Iris pigment epithelial cell (primary cell): ENCODE measurements around the gene C15orf62.

Experiments used
- DNase-seq: peaks from one replicate; pipeline ENCODE4 v3.0.0-alpha.2; 2011; ENCODE audit warnings: low read depth

Gene C15orf62

DNA sequence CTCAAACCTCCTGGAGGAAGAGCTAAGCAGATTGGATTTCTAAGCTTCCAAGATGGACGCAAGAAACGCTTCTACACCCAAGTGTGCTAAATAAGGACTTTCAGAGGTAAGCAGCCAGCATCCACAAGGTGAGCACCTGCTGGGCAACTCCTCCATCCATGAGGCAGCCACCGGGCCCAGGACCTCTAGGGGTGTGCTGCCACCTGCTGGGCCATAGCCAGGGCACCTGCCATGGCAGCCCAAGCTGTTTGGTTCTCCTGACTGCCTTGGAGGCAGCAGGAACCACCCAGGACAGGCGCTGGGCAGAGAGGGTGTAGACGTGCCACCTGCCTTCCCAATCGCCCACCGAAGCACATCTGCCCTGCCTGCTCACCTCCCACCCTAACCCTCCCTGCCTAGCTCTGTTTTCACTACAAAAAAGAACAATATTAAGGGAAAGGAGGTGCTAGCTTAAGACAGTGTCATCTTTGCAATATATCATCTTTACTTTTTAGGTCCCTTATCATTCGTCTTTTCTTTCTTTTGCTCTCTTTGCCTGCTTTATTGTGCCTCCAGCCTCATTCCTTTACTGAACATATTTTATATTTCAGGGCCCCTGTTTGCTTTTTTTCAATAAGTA is 12.9 kb downstream of the C15orf62 start:
- DNase-seq: peak; percentile 22

DNA sequence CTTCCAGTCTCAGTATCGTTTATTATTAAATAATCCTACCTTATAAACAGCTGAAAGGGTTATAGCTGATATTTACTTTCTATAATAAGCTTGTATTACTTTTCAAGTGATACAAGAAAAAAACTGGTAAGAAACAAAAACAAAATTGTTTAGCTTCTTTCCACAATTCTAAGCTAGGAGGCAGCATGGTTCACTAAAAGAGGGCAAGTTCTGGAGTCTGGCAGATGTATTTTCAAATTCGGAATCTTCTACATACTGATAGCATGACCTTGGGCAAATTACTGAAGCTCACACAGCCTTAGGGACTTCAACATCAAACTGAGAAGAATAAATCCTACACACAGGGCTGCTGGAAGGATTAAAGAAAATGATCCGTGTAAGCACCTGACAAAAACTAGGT is 15.4 kb downstream of the C15orf62 start:
- no peak for DNase-seq

DNA sequence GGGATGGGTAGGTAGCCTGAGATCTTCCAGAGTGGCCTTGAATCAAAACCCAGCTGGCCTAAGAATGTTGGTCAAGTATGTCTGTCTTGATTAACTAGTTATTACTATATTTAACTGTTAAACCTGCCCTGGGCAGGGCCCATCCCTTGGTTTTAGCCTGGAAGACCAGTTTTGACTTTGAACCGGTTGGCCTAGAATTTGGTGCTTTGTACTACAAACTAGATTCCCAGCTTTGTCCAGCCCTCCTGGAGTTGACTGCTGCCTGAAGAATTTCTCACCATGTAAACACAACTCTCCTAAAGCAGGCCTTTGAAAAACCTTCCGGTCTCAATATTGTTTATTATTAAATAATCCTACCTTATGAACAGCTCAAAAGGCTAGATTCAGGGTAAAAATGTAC is 16.0 kb downstream of the C15orf62 start:
- no peak for DNase-seq

DNA sequence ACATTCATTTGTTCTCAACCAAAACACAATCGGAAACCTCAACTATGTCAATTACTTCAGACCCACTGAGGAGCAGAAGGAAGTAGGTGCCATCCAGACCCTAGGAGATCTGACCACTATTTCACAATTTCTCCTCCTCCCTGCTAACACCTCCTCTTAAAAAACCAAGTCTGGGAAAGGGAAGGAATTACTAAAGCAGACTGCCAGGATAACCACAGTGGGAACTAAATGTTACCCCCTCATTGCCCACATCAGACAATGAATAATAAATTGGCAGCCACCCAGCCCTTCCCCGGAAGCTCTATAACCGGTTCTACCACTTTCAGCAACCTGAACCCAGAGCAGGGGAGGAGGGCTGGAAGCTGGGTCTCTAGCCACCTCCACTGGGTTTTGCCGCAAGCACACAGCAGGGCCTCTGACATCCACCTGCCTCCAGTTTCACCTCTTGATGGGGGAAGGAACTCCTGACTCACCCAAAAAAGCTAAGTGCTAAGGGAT is 17.6 kb downstream of the C15orf62 start:
- peak; percentile 80 for DNase-seq

DNA sequence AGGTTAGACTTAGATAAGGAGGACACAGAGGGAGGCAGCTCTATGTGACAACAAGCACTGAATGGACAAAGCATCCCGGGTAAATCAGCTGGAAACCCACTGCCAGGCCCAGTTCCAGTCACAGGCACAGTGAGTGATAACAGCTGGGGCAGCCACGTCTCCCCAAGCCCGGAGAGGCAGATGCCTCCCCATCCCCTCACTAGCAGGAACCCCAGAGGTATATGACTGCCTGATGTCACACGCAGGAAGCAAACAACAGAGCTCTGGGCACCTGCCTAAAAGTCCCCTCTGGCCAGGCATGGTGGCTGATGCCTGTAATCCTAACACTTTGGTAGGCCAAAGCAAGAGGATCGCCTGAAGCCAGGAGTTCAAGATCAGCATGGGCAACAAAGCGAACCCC is 18.2 kb downstream of the C15orf62 start:
- DNase-seq: no peak

DNA sequence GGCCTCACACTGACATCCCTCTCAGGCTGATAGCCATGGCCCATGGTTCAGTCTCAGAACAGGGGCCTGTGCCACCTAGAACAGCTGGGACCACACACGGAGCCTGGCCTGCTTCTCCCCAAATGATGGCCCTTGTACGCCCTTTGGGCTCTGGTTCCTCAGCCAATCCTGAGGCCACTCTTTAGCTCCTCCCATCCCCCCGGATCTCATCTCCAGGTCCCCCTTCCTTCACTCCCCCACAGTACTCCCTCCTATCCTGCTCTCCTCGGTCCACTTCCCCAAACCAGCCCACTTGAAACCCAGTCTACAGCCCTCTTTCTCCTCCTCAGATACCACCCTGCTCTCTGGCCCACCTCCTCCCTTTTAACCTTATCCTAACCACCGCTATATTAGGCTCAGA is 19.3 kb downstream of the C15orf62 start:
- DNase-seq: no peak

DNA sequence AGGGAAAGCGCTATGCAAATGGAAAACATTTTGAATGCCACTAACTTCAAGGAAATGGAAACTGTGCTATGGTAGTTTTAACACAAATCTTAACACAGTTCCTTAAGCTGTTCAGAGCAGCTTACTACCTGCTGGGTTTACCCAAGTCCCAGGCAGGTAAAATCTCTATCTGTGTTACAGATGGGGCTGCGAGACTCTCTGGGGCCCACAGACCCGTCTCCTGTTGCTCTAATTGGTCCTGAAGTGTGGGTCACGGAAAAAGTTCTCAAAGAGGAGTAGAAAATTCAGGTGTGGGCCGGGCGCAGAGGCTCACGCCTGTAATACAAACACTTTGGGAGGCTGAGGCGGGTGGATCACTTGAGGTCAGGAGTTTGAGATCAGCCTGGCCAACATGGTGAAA is 20.2 kb downstream of the C15orf62 start:
- no peak for DNase-seq

DNA sequence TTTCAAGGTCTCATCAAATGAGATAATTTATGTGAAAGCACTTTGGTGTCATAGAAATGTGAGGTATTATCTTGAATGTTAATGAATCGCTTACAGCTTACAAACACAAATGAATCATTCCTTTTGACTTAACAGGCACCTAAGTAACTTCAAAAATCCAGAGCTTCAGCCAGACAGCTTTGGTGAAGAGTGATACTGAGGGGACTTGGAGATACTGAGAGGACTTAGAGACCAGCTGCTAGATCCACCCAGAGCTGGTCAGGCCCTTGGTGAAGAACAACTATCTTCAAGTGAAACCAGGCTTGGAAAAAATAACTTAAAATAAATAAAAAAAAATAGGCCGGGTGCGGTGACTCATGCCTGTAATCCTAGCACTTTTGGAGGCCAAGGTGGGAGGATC is 20.9 kb downstream of the C15orf62 start:
- peak; percentile 60 for DNase-seq

DNA sequence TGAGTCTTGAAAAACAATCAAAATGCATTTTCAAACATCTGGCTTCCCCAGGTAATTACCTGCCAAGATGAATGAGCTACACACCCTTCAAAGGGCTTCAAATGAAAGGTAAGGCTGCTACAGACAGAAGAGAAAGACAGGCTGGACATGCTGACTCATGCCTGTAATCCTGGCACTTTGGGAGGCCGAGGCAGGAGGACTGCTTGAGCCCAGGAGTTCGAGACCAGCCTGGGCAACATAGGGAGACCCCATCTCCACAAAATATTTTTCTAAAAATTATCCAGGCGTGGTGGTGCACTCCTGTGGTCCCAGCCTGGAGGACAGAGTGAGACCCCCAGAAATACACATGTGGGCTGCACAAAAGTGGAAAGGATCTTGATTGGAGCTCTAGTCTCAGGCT is 22.6 kb downstream of the C15orf62 start:
- DNase-seq: no peak

DNA sequence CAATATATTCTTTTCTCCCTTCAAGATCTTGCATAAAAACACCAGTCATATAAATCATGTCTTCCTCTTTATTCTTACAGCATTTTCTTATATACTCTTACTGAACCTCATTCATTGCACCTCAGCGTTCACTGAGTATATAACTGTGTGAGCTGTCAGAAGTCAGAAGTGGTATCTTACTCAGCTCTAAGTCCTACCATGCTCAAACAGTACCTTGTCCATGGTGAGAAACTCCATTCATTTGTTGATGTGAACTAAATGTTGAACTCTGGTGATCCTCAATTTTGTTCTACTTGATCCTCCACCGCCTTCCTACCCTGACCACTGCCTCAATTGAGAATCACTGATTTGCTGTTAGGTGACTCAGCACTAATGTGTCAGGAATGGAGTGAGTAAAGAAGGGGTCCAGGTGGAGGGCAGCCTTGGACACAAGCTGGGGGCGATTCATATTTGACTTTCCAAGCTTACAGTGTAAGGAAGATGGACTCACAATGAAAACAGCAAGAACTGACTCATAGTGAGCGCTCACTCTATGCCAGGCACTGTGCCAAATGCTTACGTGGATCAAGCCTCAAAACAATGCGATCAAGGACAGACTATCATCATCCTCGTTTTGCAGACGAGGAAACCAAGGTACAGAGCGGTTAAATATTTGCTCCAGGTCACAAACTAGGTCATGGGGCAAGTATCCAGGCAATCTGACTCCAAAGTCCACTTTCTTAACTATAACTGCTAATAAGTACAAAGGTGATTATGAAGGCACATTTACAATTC is 23.6 kb downstream of the C15orf62 start:
- peak; percentile 98 for DNase-seq

DNA sequence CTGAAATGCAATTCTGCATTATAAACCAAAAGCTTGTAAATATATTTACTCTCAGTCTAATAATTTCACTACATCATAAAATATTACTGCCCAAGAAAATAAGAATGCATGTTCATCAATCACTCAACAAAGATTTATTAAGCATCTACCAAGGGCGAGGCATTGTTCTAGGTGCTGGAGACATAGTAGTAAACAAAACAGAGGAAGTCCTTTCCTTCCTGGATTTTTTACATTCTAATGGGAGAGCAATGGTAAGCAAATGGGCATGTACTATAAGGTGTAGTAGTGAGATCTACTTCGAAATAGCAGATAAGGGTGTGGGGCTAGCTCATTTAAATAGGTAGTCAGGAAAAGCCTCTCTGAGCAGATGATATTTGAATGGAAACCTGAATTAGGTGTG is 26.3 kb downstream of the C15orf62 start:
- no peak for DNase-seq

DNA sequence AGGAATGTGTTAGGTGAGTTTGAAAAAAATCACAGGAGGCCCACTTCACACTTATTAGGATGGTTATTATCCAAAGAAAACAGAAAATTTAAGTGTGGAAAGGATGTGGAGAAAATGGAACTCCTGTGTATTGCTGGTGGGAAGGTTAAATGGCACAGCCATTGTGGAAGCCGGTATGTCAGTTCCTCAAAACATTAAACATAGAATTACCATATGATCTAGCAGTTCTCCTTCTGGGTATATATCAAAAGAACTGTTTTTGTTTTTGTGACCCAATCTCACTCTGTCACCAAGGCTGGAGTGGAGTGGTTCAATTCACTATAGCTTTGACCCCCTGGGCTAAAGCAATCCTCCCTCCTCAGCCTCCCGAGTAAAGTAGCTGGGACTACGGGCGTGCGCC is 26.7 kb downstream of the C15orf62 start:
- no peak for DNase-seq

DNA sequence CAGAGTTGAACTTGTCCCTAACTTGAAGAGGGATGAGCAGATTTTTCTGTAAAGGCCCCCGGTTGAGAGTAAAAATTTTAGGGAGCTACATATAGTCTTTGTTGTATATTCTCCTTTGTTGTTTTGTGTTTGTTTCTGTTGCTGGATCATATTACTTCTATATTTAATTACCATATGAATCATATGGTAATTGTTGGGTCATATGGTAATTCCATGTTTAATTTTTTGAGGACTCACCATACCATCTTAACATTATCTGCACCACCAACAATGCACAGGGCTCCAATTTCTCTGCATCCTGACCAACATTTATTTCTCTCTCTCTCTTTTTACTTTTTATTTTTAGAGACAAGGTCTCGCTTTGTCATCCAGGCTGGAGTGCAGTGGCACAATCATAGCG is 29.7 kb downstream of the C15orf62 start:
- DNase-seq: no peak

DNA sequence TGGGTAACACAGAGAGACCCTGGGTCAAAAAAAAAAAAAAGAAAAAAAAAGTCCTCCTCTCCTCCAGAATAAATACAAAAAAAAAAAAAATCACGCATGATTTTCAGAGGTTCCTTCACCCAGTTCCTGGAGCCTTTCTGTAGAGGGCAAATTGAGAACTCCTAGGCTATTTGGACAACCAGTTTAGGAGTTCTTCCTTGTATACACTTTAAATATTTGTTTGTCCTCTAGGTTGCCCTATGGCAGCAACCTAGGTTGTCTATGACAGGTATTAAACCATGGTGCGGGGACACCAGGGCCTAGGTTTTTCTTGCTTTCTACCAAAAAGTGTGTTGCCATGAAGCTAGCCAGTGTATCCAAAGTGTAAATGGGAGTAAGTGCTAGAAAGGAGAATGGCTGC is 33.3 kb downstream of the C15orf62 start:
- no peak for DNase-seq

DNA sequence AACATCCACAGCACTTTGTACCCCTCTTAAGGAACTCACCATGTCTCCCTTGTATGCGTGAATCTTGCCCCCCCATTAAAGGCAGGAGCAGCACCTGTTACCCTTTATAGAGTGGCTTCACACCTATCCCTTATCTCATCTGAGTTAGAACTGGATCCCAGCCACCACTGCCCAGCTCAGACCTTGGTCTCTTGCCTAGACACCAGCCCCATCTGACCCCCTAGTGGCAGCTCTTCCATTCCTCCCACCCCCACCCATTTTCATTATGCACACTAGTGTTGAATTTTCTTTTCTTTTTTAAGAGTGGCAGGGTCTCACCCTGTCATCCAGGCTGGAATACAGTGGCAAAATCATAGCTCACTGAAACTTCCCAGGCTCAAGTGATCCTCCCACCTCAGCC is 33.9 kb downstream of the C15orf62 start:
- no peak for DNase-seq

DNA sequence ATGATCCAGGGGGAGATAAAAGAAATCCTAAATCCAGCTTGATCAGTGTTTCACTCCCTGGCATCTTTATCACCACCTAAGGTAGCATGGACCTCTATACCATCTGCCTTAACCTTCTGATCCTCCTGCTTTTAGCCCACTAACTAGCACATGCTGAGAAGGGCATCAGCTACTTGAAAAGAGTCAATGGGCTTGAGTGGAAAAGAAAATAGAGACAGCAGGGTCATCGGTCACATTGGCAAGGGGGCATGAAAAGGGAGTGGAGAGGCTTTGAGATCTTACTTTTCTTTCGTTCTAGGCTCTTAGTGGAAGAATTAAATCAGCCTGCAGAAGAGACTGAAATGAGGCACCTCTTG is 36.9 kb downstream of the C15orf62 start:
- DNase-seq: no peak

DNA sequence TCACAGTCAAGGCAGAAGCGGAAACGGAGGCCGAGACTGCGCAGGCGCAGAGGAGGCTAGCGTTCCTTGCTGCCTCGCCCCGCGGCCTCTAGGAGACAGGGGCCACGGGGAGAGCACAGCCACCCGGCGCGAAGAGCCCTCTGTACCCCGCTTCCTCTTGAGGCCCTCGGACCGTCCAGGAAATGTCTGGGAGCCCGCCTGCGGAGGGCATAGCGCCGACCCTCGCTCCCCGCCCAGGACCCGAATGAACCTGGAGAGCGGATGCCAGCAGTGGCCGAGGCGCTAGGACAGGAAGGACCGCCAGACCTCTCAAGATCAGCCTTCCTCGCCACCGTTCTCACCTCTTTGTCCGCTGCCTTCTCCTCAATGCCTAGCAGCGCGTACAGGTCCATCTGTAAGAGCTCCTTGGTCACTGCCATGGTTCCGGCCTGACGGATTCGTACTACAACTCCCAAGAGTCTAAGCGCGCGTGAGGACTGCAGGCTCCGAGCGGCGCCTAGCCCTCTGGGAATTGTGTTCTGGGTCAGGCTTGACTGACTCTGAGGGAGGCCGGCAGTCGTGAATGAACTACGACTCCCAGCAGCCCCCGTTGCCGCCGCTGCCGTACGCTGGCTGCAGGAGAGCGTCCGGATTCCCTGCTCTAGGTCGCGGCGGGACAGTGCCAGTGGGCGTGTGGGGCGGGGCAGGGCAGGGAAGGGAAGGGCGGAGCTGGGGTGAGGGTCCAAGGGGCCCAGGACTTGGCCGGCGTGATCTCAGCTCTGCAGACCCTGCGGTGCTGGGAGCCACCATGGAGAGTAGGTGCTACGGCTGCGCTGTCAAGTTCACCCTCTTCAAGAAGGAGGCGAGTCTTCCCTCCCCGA is 37.5 kb downstream of the C15orf62 start, which contains the start of the genes DNAJC17 and ZFYVE19:
TSS of gene DNAJC17 (minus strand) at position 446 of the 860 bp plus-strand sequence. CDS start at position 419, 27 bp downstream.
TSS of gene ZFYVE19 (plus strand) at position 62 of the 860 bp plus-strand sequence. CDS start at position 563, 501 bp downstream.
- DNase-seq: peak; percentile 99

DNA sequence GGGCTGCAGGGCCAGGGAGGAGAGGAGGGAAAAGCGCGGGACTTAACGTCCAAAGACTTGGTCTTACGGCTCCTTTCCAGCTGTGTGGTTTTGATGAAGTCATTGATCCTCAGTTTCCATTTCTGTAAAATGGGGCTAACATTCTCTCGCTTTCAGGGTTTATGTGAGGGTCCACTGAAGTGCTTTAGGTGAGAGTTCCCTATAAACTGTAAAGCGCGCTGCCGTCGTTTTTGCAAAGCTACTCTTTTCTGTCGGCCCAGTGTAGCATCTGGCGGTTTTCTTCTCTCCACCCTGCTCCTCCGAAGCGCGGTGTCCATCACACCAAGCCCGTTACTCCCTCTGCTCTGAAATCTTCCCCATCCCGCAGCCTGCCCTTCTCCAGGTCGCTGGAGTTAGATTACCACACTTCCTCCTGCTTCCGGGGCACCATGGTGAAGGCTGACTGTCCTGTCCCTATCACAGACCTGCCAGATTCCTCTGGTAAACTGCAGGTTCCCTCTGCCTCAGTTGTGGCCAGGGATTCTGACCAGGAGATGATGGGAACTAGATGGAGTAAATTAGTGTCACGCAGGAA is 38.2 kb downstream of the C15orf62 start:
- no peak for DNase-seq

DNA sequence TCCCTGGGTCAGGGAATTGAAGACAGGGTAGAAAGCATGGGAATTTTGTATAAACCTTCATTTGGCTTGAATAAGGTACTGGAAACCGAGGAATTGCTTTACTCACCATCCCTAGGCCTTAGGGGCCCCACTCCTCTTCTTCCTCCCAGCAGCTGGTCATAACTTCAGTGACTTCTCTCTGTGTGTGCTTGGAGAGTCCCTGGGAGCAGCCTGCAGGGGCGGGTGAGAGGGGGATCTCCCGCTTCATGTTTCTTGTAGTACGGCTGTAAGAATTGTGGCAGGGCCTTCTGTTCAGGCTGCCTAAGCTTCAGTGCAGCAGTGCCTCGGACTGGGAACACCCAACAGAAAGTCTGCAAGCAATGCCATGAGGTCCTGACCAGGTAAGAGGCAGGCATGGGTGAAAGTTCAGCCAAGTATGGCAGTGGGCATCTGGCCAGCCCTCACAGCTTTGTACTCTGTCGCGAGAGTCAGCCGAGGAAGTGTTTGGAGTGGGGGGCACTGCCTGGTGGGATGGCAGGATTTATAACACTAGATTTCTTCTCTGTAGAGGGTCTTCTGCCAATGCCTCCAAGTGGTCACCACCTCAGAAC is 39.2 kb downstream of the C15orf62 start:
- no peak for DNase-seq

DNA sequence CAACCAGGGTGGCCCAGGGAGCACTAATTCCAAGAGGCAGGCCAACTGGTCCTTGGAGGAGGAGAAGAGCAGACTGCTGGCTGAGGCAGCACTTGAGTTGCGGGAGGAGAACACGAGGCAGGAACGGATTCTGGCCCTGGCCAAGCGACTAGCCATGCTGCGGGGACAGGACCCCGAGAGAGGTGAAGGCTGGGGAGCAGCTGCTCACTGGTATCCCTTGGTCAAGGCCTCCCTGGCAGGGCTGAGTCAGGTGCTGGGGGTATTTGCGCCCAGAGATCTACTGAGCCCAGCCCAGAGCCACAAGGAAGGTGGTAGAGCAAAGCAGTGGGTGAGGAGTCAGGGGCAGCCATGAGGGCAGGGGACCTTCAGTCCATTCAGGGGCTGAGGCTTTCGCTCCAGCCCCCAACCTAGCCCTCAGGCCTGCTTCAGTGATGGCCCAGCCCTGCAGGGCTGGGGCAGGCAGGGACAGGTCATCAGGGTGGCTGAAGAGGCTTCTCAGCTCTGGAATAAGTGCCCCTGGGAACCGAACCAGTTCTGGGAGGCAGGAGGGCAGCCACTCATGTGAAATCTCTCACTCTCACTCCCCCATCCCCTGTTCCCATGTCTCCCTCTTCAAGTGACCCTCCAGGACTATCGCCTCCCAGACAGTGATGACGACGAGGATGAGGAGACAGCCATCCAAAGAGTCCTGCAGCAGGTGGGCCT is 43.1 kb downstream of the C15orf62 start:
- no peak for DNase-seq

DNA sequence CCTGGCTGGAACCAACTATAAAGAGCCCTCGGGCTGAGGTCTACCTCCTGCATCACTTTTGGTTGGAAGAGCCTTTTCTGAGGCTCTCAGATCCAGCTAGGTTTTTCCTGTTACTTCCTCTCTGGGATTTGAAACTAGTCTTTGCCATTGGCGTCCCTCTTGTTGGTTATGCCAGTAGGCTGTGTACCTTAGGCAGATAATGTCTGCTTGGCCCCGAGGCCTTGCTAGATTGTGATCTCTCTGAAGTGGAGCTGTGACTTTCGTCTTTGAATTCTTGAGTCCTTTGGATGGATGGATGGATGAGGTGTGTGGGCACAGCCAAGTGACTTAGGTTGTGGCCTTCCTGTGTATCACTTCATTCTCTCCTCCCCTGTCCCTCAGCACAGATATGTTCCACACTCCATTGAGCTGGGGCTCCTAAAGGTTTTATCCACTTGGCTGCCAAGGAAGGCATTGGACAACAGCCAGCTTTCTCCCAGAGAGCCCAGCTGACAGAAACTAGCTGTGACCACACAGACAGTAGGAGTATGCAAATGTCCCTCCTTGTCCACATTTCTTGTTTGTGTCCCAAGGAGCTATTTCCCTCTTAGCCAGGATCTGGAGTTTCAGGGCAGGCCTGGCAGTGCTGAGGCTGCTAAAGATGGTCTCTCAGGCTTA is 45.4 kb downstream of the C15orf62 start:
- DNase-seq: peak; percentile 17
